ENCODE data around the gene TRABD2B.

GRCh38 chr1:47853852-47854251, 143.3 kb downstream of the TRABD2B start:
- no peak for TF ChIP-seq CTCF (IDR thresholded peaks at IDR 0.05)
- no peak for TF ChIP-seq POLR2A (IDR thresholded peaks at IDR 0.05)
